HG03064 (cell line): ENCODE data around the gene TNFRSF8.

Source experiments
- ATAC-seq: cut with Tn5 transposase; IDR thresholded peaks from one replicate; pipeline ENCODE4 v1.9.1; 2021; ENCODE audit warnings: low read depth; ENCODE audit not compliant: unreplicated experiment

Gene TNFRSF8

DNA sequence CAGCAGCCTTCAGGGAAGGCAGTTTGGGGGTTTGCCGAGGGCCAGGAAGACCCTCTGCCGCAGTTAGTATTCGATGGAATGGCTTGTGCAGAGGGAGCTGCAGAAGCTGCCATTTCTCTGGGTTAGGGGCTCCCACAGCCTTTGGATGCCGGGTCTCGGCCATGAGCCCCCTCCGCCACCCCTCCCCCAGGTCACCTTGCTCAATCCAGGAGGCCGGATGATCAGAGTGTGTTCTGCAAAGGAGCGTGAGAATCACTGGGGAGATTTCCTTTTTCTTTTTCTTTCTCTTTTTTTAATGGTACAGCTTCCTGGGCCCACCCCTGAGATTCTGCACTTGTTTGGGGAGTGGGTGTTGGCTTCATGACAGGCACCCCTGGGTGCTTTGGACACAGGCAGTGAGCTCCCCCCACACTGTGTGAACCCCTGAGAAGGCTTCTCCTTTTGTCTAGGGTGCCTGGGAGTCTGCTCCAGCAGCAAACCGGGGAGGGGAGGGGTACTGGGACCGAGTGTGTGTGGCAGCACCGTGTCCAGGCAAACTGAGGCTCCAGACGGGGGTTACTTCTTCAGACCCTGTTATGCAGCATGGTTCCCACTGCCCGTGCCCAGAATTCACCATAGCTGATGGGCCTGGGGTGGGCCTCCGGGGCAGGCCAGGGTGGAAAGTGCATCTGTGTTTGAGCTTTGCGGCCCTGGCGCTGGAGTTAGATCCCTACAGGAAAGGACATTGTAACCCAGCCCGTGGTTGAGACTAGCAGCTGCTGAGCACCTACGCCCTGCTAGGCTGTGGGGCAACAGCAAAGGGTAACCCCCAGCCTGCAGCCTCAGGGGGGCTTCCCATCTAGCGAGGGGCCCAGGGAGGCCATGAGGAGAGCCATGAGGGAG is 122.2 kb downstream of the TNFRSF8 start:
- no peak for ATAC-seq

DNA sequence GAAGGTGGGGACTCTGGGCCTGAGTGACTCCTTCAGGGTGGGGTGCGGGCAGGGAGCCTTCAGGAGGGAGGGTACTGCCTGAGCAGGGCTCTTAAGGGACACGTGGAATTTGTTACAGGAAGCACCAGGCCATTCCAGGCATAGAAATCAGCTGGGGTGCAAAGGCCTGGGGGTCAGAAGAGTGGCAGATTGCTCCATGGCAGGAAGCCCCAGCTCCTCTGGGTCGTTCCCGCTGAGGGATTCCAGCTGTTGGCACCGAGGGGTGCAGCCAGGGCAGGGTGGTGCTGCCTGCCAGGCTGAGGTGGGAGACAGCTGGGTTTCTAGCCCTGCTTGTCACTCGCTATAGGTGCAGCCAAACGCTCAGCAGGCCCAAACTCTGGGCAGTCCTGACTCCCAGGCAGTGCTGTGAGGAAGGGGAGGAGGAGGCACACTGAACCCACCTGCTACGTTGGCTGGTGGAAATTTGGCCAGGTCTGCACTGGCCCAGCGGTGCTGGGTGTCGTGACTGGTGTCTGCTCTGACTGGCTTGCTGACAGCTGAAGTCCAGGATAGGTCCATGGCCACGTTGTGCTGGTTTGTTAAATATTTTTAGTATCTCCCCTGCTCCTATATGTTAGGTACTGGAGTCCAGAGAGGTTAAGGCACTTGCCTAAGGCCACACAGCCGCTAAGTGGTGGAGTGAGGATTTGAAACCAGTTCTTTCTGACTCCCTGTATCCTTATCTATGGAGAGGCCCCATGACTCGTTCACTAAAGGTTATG is 123.0 kb downstream of the TNFRSF8 start:
- ATAC-seq = no peak

DNA sequence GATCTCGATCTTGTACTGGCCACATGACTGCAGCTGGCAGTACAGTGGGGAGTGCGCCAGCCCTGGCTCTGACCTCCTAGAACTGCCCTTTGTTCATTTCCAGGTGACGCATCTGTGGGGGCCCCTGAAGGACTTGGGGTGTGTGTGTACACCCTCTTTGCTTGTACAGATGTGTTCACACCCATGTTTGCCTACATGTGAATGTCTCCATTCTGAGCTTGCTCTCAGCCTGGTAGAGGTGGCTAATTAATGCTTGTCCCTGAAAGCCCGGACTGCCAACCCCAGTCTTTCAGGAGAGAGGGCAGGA is 123.5 kb downstream of the TNFRSF8 start:
- no peak for ATAC-seq

DNA sequence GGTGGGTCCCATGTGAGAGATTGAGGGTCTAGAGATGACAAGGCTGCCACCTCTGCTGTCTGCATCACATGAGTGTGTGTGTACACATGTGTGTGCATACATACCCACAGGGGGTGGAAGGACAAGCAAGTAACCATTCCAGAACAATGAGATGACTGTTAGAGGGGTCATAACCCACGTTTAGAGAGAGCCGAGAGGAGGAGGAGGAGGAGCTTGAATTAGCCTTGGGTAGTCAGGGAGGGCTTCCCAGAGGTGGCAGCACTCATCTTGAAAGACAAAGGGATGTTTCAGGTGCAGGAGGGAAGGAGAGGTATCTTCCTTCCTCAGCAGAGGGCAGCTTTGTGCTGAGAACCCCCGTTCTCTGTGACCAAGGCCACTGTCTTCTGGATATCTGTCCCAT is 125.0 kb downstream of the TNFRSF8 start:
- ATAC-seq = no peak

DNA sequence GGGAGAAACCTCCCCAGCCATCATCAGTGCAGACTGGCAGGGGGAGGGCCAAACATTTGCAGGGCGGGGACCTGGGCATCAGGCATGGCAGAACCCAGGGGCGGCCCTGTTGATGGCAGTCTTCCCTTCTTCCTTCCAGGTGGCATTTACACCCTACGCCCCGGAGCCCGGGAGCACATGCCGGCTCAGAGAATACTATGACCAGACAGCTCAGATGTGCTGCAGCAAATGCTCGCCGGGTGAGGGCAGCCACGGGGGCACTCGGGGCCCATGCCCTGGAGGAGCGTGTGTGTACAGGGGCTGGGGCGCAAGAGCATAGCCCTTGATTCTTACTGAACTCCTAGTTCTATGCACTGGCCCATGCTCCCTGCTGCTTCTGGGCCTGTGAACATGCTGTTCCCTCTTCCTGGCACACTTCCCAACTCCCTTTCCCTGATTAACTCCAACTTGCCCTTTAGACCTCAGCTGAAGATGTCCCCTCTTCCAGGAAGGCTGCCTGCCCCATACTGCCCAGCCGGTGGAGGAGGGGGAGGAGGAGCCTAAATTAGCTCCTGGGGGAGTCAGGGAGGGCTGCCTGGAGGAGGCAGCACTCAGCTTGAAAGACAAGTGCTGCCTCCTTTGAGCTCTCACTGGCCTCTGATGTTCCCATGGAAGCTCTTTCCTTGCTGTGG is 125.7 kb downstream of the TNFRSF8 start:
- ATAC-seq = no peak

DNA sequence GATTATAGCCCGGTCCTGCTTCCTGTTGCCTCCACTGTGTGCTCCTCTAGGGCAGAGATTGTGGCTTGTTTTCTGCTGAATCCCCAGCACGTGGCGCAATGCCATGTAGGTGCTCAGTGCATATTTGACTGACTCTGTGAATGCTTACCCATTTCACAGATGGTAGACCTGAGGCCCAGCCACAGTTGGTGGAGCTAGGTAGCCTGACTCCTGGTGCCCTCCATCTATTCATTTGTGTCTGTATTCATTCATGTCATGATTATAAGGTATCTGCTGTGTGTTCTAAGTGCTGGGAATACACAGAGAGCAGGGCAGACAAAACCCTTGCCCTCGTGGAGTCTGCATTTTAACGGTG is 126.2 kb downstream of the TNFRSF8 start:
- no peak for ATAC-seq

DNA sequence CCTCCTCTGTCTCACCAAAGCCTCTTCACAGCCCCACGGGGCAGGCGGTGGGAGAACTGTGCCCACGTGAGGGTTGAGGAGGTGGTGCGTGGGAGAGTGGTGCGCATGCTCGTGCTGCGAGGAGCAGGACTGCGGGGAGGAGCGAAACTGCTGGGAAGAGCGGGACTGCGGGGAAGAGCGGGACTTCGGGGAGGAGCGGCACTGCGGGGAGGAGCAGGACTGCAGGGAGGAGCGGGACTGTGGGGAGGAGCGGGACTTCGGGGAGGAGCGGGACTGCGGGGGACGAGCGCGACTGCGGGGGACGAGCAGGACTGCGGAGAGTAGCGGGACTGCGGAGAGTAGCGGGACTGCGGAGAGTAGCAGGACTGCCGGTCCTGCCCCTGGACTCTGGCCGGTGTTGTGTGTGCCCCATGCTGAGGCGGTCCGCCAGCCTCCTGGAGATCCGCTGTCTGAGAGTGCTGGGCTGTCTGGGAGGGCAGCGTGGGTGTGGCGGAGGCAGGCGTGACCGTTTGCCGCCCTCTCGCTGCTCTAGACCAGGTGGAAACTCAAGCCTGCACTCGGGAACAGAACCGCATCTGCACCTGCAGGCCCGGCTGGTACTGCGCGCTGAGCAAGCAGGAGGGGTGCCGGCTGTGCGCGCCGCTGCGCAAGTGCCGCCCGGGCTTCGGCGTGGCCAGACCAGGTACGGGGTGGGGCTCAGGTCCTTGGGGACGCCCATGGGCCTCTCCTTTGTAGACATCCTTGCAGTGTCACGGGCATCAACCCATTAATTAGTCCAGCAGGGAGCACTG is 128.3 kb downstream of the TNFRSF8 start:
- ATAC-seq = no peak
